Mesenteric fat pad (tissue), 1 donor: Measurements from ENCODE around the gene PTEN. TPM values are rescaled to one million over a fixed set of nuclear protein-coding genes. Genes with fewer than 3 reads are reported as not detected.

Experiments
- DNase-seq: peaks from one replicate; pipeline ENCODE4 v3.0.0-alpha.2; 2020; ENCODE audit warnings: low spot score
- total RNA-seq: library from RNA; stranded (reverse); fragmentation: NEBNext Ultra II Directional; extraction: Animal tissue kit (Norgen Biotek cat#: 25700); gene quantifications from one replicate; pipeline ENCODE4 v1.2.1, GENCODE V29; 2021
- donor health status: DM: yes; HTN: yes; CAD: no.

Gene PTEN
- total RNA-seq, 1 donor from 2014 or later: 391 TPM

- no peak for DNase-seq
Observed at GRCh38 chr10:87966459-87966858, 103.0 kb downstream of the PTEN start.

GRCh38 chr10:87973635-87974034 lies 110.2 kb downstream of the PTEN start:
- DNase-seq: no peak

- no peak for DNase-seq
Observed at GRCh38 chr10:87974130-87974529, 110.7 kb downstream of the PTEN start.

- DNase-seq: no peak
Observed at GRCh38 chr10:87974769-87975168, 111.3 kb downstream of the PTEN start.

- no peak for DNase-seq
Observed at GRCh38 chr10:87976101-87976743, 112.8 kb downstream of the PTEN start.

- DNase-seq: no peak
Observed at GRCh38 chr10:87978166-87978565, 114.7 kb downstream of the PTEN start.

- DNase-seq: no peak
Observed at GRCh38 chr10:87979847-87980246, 116.4 kb downstream of the PTEN start.

- DNase-seq: no peak
Observed at GRCh38 chr10:87983716-87984115, 120.3 kb downstream of the PTEN start.

- DNase-seq: no peak
Observed at GRCh38 chr10:87987206-87987605, 123.8 kb downstream of the PTEN start.

- no peak for DNase-seq
Observed at GRCh38 chr10:87991946-87992345, 128.5 kb downstream of the PTEN start.

GRCh38 chr10:88004451-88004850 lies 141.0 kb downstream of the PTEN start:
- DNase-seq: no peak

- DNase-seq: no peak
Observed at GRCh38 chr10:88006261-88006660, 142.8 kb downstream of the PTEN start.

GRCh38 chr10:88008866-88009470 lies 145.5 kb downstream of the PTEN start:
- DNase-seq: no peak

- no peak for DNase-seq
Observed at GRCh38 chr10:88012641-88013040, 149.2 kb downstream of the PTEN start.

- DNase-seq: no peak
Observed at GRCh38 chr10:88017781-88018180, 154.4 kb downstream of the PTEN start.

GRCh38 chr10:88019753-88020152 lies 156.3 kb downstream of the PTEN start:
- DNase-seq: no peak

Other genes starting within 250 kb of the PTEN start
- gene PAPSS2, start 203.7 kb upstream of the PTEN start, total RNA-seq: 125 TPM
- gene ATAD1, start 45.4 kb upstream of the PTEN start, total RNA-seq: 49.9 TPM
- gene KLLN, start 92 bp upstream of the PTEN start, total RNA-seq: 2.2 TPM